OCI-LY7 (cell line): ENCODE data around the gene WDFY4. TPM values are rescaled to one million over a fixed set of nuclear protein-coding genes. Genes with fewer than 3 reads are reported as not detected.
A peak's percentile ranks its signal among the peaks of the same experiment; 100 is the strongest.

ENCODE experiments used
- BruUV-seq: library from RNA; stranded (reverse); fragments of 400-500 nt; replicated peaks from 2 replicates; lab custom pipeline; 2021; lab: Mats Ljungman, UMichigan
- CTCF ChIA-PET: fragments of 300-600 bp; sonication (Branson Sonifier 250); formaldehyde crosslinking; loops from one replicate; lab custom pipeline; 2022; ENCODE audit warnings: antibody characterized with exemption; ENCODE audit not compliant: unreplicated experiment; lab: Charles Lee
- POLR2A ChIA-PET: fragments of 300-600 bp; sonication (Branson Sonifier 250); formaldehyde crosslinking; loops from one replicate; lab custom pipeline; 2022; ENCODE audit warnings: antibody characterized with exemption; lab: Charles Lee
- DNase-seq: peaks from one replicate; pipeline ENCODE4 v3.0.0-alpha.2; 2015; ENCODE audit warnings: low spot score
- H2AFZ ChIP-seq: fragments of 200-600 bp; sonication (generic), shearing (Covaris generic); 2 replicates; pipeline ENCODE4 v1.6.1; 2014; ENCODE audit warnings: mild to moderate bottlenecking, antibody characterized with exemption, low read length, moderate library complexity
- H3K27ac ChIP-seq: fragments of 200-600 bp; sonication (generic); 2 replicates; pipeline ENCODE4 v1.5.1; 2014; ENCODE audit warnings: mixed run types, low read depth, mild to moderate bottlenecking, moderate library complexity, low read length, inconsistent platforms; ENCODE audit not compliant: poor library complexity, severe bottlenecking
- H3K36me3 ChIP-seq: fragments of 200-600 bp; sonication (generic); 2 replicates; pipeline ENCODE4 v1.6.1; 2014; ENCODE audit warnings: mild to moderate bottlenecking, antibody characterized with exemption, low read length, moderate library complexity, mixed read lengths; ENCODE audit not compliant: insufficient read depth
- H3K4me1 ChIP-seq: fragments of 200-600 bp; sonication (generic); 2 replicates; pipeline ENCODE4 v1.5.1; 2014; ENCODE audit warnings: mild to moderate bottlenecking, low read length; ENCODE audit not compliant: insufficient read depth, poor library complexity, severe bottlenecking
- H3K4me2 ChIP-seq: fragments of 200-600 bp; sonication (generic); 2 replicates; pipeline ENCODE4 v1.6.1; 2014; ENCODE audit warnings: mild to moderate bottlenecking, low read length
- H3K4me3 ChIP-seq: fragments of 200-600 bp; sonication (generic); 2 replicates; pipeline ENCODE4 v1.5.1; 2014; ENCODE audit warnings: mild to moderate bottlenecking, low read depth, low read length; ENCODE audit not compliant: poor library complexity, severe bottlenecking
- H3K79me2 ChIP-seq: fragments of 200-600 bp; sonication (generic); 2 replicates; pipeline ENCODE4 v1.6.1; 2016; ENCODE audit warnings: low read depth, mild to moderate bottlenecking, low read length, moderate library complexity, mixed read lengths; ENCODE audit not compliant: insufficient read depth
- H3K9me2 ChIP-seq: fragments of 200-600 bp; sonication (generic); 2 replicates; pipeline ENCODE4 v1.6.1; 2016; ENCODE audit warnings: mild to moderate bottlenecking, low read length, mixed read lengths; ENCODE audit not compliant: insufficient read depth
- H3K9me3 ChIP-seq: fragments of 200-600 bp; sonication (generic); 2 replicates; pipeline ENCODE4 v1.6.1; 2014; ENCODE audit warnings: mild to moderate bottlenecking, mixed run types, low read length, mixed read lengths
- H4K20me1 ChIP-seq: fragments of 200-600 bp; sonication (generic); 2 replicates; pipeline ENCODE4 v1.6.1; 2014; ENCODE audit warnings: mild to moderate bottlenecking, antibody characterized with exemption, low read length, moderate library complexity, mixed read lengths; ENCODE audit not compliant: insufficient read depth
- EZH2phosphoT487 ChIP-seq: fragments of 200-600 bp; sonication (generic); IDR thresholded peaks from 2 replicates; pipeline ENCODE4 v1.6.1; 2018; ENCODE audit warnings: low read depth, borderline replicate concordance, mild to moderate bottlenecking, mixed run types, antibody characterized with exemption, low read length, moderate library complexity, mixed read lengths
- intact Hi-C: fragments of 100-400 bp; cut with micrococcal nuclease; formaldehyde crosslinking; loops from one replicate; pipeline ENCODE4 v1.10.0; 2022; ENCODE audit not compliant: unreplicated experiment
- total RNA-seq, 2 experiments: library from RNA; depleted of rRNA in 1 of 2; stranded (reverse); fragments of >200 nt in 1 of 2; shearing (Covaris generic) in 1 of 2; gene quantifications; 2 replicates each; pipeline ENCODE4 v1.2.3, GENCODE V29; 2014 to 2022
- TF ChIP-seq, protein P1 (sequence below): fragments of 200-600 bp; sonication (generic); conservative IDR thresholded peaks from 2 replicates; pipeline ENCODE4 v1.5.1; 2014; ENCODE audit warnings: mild to moderate bottlenecking, antibody characterized with exemption, low read length, moderate library complexity, mixed read lengths

The WDFY4 gene
- total RNA-seq, 2 experiments from 2014 or later = 51.5 to 85.6 TPM

DNA sequence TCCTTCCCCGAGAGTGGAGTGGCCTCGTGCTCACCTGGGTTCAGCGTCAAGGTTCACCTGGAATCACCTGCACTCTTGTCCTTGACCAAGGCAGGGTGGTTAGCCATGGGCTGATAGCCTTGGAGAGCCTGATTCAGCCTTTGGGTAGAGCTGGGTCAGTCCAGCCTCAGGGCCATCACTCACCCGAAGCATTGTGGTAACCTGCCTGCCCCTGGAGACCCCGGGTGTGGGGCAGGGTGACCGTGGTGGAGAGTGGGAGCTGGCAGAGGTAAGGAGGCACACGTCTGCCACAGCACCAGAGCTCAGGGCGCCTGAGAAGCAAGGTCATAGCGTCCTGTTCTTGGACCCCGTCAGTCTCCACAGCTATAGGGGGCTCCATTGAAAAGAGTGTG lies 27.8 kb upstream of the WDFY4 start:
- CTCF ChIA-PET = interaction anchor here (0.6 to 3.0 kb wide), 32 partner anchors 8 to 835 kb away, joined by 3 to 146 read pairs (median 5); no protein-coding TSS in a partner anchor
- no peak for TF ChIP-seq EZH2phosphoT487
- TF ChIP-seq, protein P1, sequence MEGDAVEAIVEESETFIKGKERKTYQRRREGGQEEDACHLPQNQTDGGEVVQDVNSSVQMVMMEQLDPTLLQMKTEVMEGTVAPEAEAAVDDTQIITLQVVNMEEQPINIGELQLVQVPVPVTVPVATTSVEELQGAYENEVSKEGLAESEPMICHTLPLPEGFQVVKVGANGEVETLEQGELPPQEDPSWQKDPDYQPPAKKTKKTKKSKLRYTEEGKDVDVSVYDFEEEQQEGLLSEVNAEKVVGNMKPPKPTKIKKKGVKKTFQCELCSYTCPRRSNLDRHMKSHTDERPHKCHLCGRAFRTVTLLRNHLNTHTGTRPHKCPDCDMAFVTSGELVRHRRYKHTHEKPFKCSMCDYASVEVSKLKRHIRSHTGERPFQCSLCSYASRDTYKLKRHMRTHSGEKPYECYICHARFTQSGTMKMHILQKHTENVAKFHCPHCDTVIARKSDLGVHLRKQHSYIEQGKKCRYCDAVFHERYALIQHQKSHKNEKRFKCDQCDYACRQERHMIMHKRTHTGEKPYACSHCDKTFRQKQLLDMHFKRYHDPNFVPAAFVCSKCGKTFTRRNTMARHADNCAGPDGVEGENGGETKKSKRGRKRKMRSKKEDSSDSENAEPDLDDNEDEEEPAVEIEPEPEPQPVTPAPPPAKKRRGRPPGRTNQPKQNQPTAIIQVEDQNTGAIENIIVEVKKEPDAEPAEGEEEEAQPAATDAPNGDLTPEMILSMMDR = no peak
- DNase-seq = no peak
- Histone ChIP-seq H3K9me3 (no peaks in the 10 kb centered on the region), H3K4me2 (peak overlapping the region; percentile 92), H3K9me2 (no peaks in the 10 kb centered on the region), H3K4me3 (peak overlapping the region; percentile 67), H3K36me3 (no peaks in the 10 kb centered on the region), H3K27ac (no peak overlapping the region), H3K79me2 (no peaks in the 10 kb centered on the region), H3K4me1 (peaks cover 26% of the 10 kb centered on the region), H4K20me1 (no peaks in the 10 kb centered on the region), H2AFZ (peak overlapping the region; percentile 99)
- POLR2A ChIA-PET = interaction anchor here (0.6 to 3.4 kb wide), 13 partner anchors 8 to 111 kb away, joined by 3 to 19 read pairs (median 4); partner anchors contain the start of gene WDFY4
- no TSS peak for BruUV-seq
- intact Hi-C loops = loop anchor here (1.0 to 10.0 kb wide), 6 partner anchors 49 to 748 kb away; no protein-coding TSS in a partner anchor

DNA sequence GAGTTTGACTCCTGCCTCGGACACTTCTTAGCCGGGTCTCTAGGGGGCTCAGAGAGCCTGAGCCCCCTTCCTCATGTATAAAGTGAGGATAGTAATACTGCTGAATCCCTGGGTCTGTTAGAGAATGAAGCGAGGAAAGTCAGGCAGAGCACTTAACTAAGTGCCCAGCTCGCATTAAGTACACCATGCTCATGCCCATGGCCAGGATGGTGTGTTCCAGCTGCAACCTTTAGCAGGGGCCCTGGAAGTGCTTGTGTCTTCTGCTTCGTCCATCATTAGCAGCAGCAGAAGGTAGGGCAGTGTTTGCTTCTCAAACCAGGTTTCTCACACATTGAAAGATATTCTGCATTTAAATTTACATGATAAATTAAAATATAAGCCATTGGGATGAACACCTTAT lies 27.3 kb upstream of the WDFY4 start:
- no peak overlapping the region for H3K4me2 ChIP-seq
- no peak overlapping the region for H3K4me3 ChIP-seq
- ChIA-PET POLR2A (interaction anchor here (1.6 to 3.4 kb wide), 3 partner anchors 83 to 111 kb away, joined by 7 to 19 read pairs (median 10); no protein-coding TSS in a partner anchor), CTCF (interaction anchor here (1.0 to 3.0 kb wide), 6 partner anchors 40 to 413 kb away, joined by 3 to 146 read pairs (median 8); no protein-coding TSS in a partner anchor)
- H3K4me1 ChIP-seq = peaks cover 26% of the 10 kb centered on the region
- H3K9me3 ChIP-seq = no peaks in the 10 kb centered on the region
- H3K79me2 ChIP-seq = no peaks in the 10 kb centered on the region
- no TSS peak for BruUV-seq
- no peak for DNase-seq
- TF ChIP-seq, protein P1 = no peak
- TF ChIP-seq EZH2phosphoT487 = no peak
- no peaks in the 10 kb centered on the region for H3K36me3 ChIP-seq
- H3K9me2 ChIP-seq = no peaks in the 10 kb centered on the region
- H4K20me1 ChIP-seq = no peaks in the 10 kb centered on the region
- H3K27ac ChIP-seq = no peak overlapping the region
- no peak overlapping the region for H2AFZ ChIP-seq
- intact Hi-C loops = loop anchor here (5.0 to 10.0 kb wide), 2 partner anchors 145 to 747 kb away; no protein-coding TSS in a partner anchor
